Measurements from ENCODE around the gene CHRM2. TPM values are rescaled to one million over a fixed set of nuclear protein-coding genes. Genes with fewer than 3 reads are reported as not detected.

Gene CHRM2
- total and polyA plus RNA-seq, 4 donors, result 5.3 to 29.1 (median 13.2) TPM

- WGBS (ENCODE audit: insufficient coverage), result no CpG with 5 or more reads among the region's 2 CpGs
- H3K27me3 ChIP-seq (ENCODE audit: control insufficient read depth, insufficient read depth, low read length), result no peaks in the 10 kb centered on the region
- H3K9me3 ChIP-seq (ENCODE audit: control insufficient read depth, insufficient read depth, low read length), result no peaks in the 10 kb centered on the region
- no peak overlapping the region for H3K27ac ChIP-seq (ENCODE audit: low read depth, low read length)
- H3K4me1 ChIP-seq (ENCODE audit: control insufficient read depth, insufficient read depth, low read length), result no peaks in the 10 kb centered on the region
- H3K36me3 ChIP-seq (ENCODE audit: control insufficient read depth, insufficient read depth, low read length), result no peaks in the 10 kb centered on the region
- no peak overlapping the region for H3K4me3 ChIP-seq (ENCODE audit: low read depth, low read length)
- no peak for DNase-seq (ENCODE audit: low read depth in 4 of 6, low spot score in 6 of 6)
These were observed 51.4 kb downstream of the CHRM2 start for GRCh38 chr7:136919820-136920219.

GRCh38 chr7:136923111-136923667, 54.7 kb downstream of the CHRM2 start:
- H3K27me3 ChIP-seq (ENCODE audit: control insufficient read depth, insufficient read depth, low read length), result no peaks in the 10 kb centered on the region
- H3K27ac ChIP-seq (ENCODE audit: low read depth, low read length), result no peak overlapping the region
- no peak for DNase-seq (ENCODE audit: low read depth in 4 of 6, low spot score in 6 of 6)
- no CpG with 5 or more reads among the region's 3 CpGs for WGBS (ENCODE audit: insufficient coverage)
- H3K4me1 ChIP-seq (ENCODE audit: control insufficient read depth, insufficient read depth, low read length), result no peaks in the 10 kb centered on the region
- no peaks in the 10 kb centered on the region for H3K36me3 ChIP-seq (ENCODE audit: control insufficient read depth, insufficient read depth, low read length)
- H3K9me3 ChIP-seq (ENCODE audit: control insufficient read depth, insufficient read depth, low read length), result no peaks in the 10 kb centered on the region
- no peak overlapping the region for H3K4me3 ChIP-seq (ENCODE audit: low read depth, low read length)

- no peaks in the 10 kb centered on the region for H3K27me3 ChIP-seq (ENCODE audit: control insufficient read depth, insufficient read depth, low read length)
These were observed 56.6 kb downstream of the CHRM2 start for GRCh38 chr7:136925044-136925443.

GRCh38 chr7:136925556-136925955, 57.1 kb downstream of the CHRM2 start:
- Histone ChIP-seq H3K9me3 (ENCODE audit: control insufficient read depth, insufficient read depth, low read length) (no peaks in the 10 kb centered on the region), H3K27me3 (ENCODE audit: control insufficient read depth, insufficient read depth, low read length) (no peaks in the 10 kb centered on the region), H3K4me1 (ENCODE audit: control insufficient read depth, insufficient read depth, low read length) (no peaks in the 10 kb centered on the region), H3K4me3 (ENCODE audit: low read depth, low read length) (no peak overlapping the region), H3K27ac (ENCODE audit: low read depth, low read length) (no peak overlapping the region), H3K36me3 (ENCODE audit: control insufficient read depth, insufficient read depth, low read length) (no peaks in the 10 kb centered on the region)
- DNase-seq (ENCODE audit: low read depth in 4 of 6, low spot score in 6 of 6), result no peak

More at GRCh38 chr7:136925044-136925443, 56.6 kb downstream of the CHRM2 start:
- H3K27ac ChIP-seq (ENCODE audit: low read depth, low read length), result no peak overlapping the region
- H3K4me1 ChIP-seq (ENCODE audit: control insufficient read depth, insufficient read depth, low read length), result no peaks in the 10 kb centered on the region
- H3K36me3 ChIP-seq (ENCODE audit: control insufficient read depth, insufficient read depth, low read length), result no peaks in the 10 kb centered on the region
- no peak overlapping the region for H3K4me3 ChIP-seq (ENCODE audit: low read depth, low read length)
- DNase-seq (ENCODE audit: low read depth in 4 of 6, low spot score in 6 of 6), result no peak
- WGBS (ENCODE audit: insufficient coverage), result no CpG with 5 or more reads among the region's 3 CpGs
- no peaks in the 10 kb centered on the region for H3K9me3 ChIP-seq (ENCODE audit: control insufficient read depth, insufficient read depth, low read length)

- no peaks in the 10 kb centered on the region for H3K9me3 ChIP-seq (ENCODE audit: control insufficient read depth, insufficient read depth, low read length)
- no peak for DNase-seq (ENCODE audit: low read depth in 4 of 6, low spot score in 6 of 6)
- WGBS (ENCODE audit: insufficient coverage), result 70% methylated on average over 1 of the region's 3 CpGs
- H3K27ac ChIP-seq (ENCODE audit: low read depth, low read length), result no peak overlapping the region
- no peak overlapping the region for H3K4me3 ChIP-seq (ENCODE audit: low read depth, low read length)
- no peaks in the 10 kb centered on the region for H3K4me1 ChIP-seq (ENCODE audit: control insufficient read depth, insufficient read depth, low read length)
- no peaks in the 10 kb centered on the region for H3K27me3 ChIP-seq (ENCODE audit: control insufficient read depth, insufficient read depth, low read length)
- no peaks in the 10 kb centered on the region for H3K36me3 ChIP-seq (ENCODE audit: control insufficient read depth, insufficient read depth, low read length)
These were observed 62.9 kb downstream of the CHRM2 start for GRCh38 chr7:136931169-136931867.

GRCh38 chr7:136937436-136937835, 69.0 kb downstream of the CHRM2 start:
- H3K36me3 ChIP-seq (ENCODE audit: control insufficient read depth, insufficient read depth, low read length), result no peaks in the 10 kb centered on the region
- H3K9me3 ChIP-seq (ENCODE audit: control insufficient read depth, insufficient read depth, low read length), result no peaks in the 10 kb centered on the region
- whole genome bisulfite sequencing (ENCODE audit: insufficient coverage), result no CpG with 5 or more reads among the region's 5 CpGs
- H3K4me1 ChIP-seq (ENCODE audit: control insufficient read depth, insufficient read depth, low read length), result no peaks in the 10 kb centered on the region
- H3K27me3 ChIP-seq (ENCODE audit: control insufficient read depth, insufficient read depth, low read length), result no peaks in the 10 kb centered on the region
- H3K4me3 ChIP-seq (ENCODE audit: low read depth, low read length), result no peak overlapping the region
- no peak for DNase-seq (ENCODE audit: low read depth in 4 of 6, low spot score in 6 of 6)
- H3K27ac ChIP-seq (ENCODE audit: low read depth, low read length), result no peak overlapping the region

GRCh38 chr7:136938476-136938875, 70.0 kb downstream of the CHRM2 start:
- H3K9me3 ChIP-seq (ENCODE audit: control insufficient read depth, insufficient read depth, low read length), result no peaks in the 10 kb centered on the region
- no peak overlapping the region for H3K4me3 ChIP-seq (ENCODE audit: low read depth, low read length)
- H3K27ac ChIP-seq (ENCODE audit: low read depth, low read length), result no peak overlapping the region
- no peaks in the 10 kb centered on the region for H3K4me1 ChIP-seq (ENCODE audit: control insufficient read depth, insufficient read depth, low read length)
- 98% methylated on average over 11 of the region's 13 CpGs for WGBS (ENCODE audit: insufficient coverage)
- no peak for DNase-seq (ENCODE audit: low read depth in 4 of 6, low spot score in 6 of 6)
- H3K27me3 ChIP-seq (ENCODE audit: control insufficient read depth, insufficient read depth, low read length), result no peaks in the 10 kb centered on the region
- H3K36me3 ChIP-seq (ENCODE audit: control insufficient read depth, insufficient read depth, low read length), result no peaks in the 10 kb centered on the region

- Histone ChIP-seq H3K9me3 (ENCODE audit: control insufficient read depth, insufficient read depth, low read length) (no peaks in the 10 kb centered on the region), H3K4me1 (ENCODE audit: control insufficient read depth, insufficient read depth, low read length) (no peaks in the 10 kb centered on the region), H3K36me3 (ENCODE audit: control insufficient read depth, insufficient read depth, low read length) (no peaks in the 10 kb centered on the region), H3K4me3 (ENCODE audit: low read depth, low read length) (no peak overlapping the region), H3K27me3 (ENCODE audit: control insufficient read depth, insufficient read depth, low read length) (no peaks in the 10 kb centered on the region), H3K27ac (ENCODE audit: low read depth, low read length) (no peak overlapping the region)
- no peak for DNase-seq (ENCODE audit: low read depth in 4 of 6, low spot score in 6 of 6)
- WGBS (ENCODE audit: insufficient coverage), result 93% methylated on average over 4 of the region's 4 CpGs
These were observed 71.7 kb downstream of the CHRM2 start for GRCh38 chr7:136940122-136940521.

GRCh38 chr7:136940917-136941316, 72.5 kb downstream of the CHRM2 start:
- 100% methylated on average over 1 of the region's 1 CpG for WGBS (ENCODE audit: insufficient coverage)
- Histone ChIP-seq H3K9me3 (ENCODE audit: control insufficient read depth, insufficient read depth, low read length) (no peaks in the 10 kb centered on the region), H3K4me3 (ENCODE audit: low read depth, low read length) (no peak overlapping the region), H3K36me3 (ENCODE audit: control insufficient read depth, insufficient read depth, low read length) (no peaks in the 10 kb centered on the region), H3K27ac (ENCODE audit: low read depth, low read length) (no peak overlapping the region), H3K4me1 (ENCODE audit: control insufficient read depth, insufficient read depth, low read length) (no peaks in the 10 kb centered on the region), H3K27me3 (ENCODE audit: control insufficient read depth, insufficient read depth, low read length) (no peaks in the 10 kb centered on the region)
- no peak for DNase-seq (ENCODE audit: low read depth in 4 of 6, low spot score in 6 of 6)

GRCh38 chr7:136941816-136942215, 73.4 kb downstream of the CHRM2 start:
- Histone ChIP-seq H3K9me3 (ENCODE audit: control insufficient read depth, insufficient read depth, low read length) (no peaks in the 10 kb centered on the region), H3K27ac (ENCODE audit: low read depth, low read length) (no peak overlapping the region), H3K4me3 (ENCODE audit: low read depth, low read length) (no peak overlapping the region), H3K4me1 (ENCODE audit: control insufficient read depth, insufficient read depth, low read length) (no peaks in the 10 kb centered on the region), H3K27me3 (ENCODE audit: control insufficient read depth, insufficient read depth, low read length) (no peaks in the 10 kb centered on the region), H3K36me3 (ENCODE audit: control insufficient read depth, insufficient read depth, low read length) (no peaks in the 10 kb centered on the region)
- WGBS (ENCODE audit: insufficient coverage), result no CpG with 5 or more reads among the region's 1 CpG
- no peak for DNase-seq (ENCODE audit: low read depth in 4 of 6, low spot score in 6 of 6)
